WTC11 (cell line): ENCODE data around the gene BBS9. TPM values are rescaled to one million over a fixed set of nuclear protein-coding genes. Genes with fewer than 3 reads are reported as not detected.

Source experiments
- ATAC-seq: fragments of 200-7000 bp; cut with Tn5 transposase; 2 replicates; pipeline ENCODE4 v1.10.0; 2021; ENCODE audit warnings: mild to moderate bottlenecking, moderate library complexity
- CTCF ChIA-PET: fragments of 300-600 bp; sonication (Branson Sonifier 250); formaldehyde crosslinking; loops from one replicate; lab custom pipeline; 2021; ENCODE audit warnings: antibody characterized with exemption; lab: Charles Lee
- POLR2A ChIA-PET: fragments of 350-600 bp; sonication (Branson Sonifier 250); formaldehyde crosslinking; loops from one replicate; lab custom pipeline; 2021; ENCODE audit warnings: antibody characterized with exemption; lab: Charles Lee
- DNase-seq: peaks from one replicate; pipeline ENCODE4 v3.0.0; 2021; ENCODE audit warnings: low spot score
- H3K27ac Mint-ChIP-seq: 2 replicates; pipeline ENCODE4 v1.8.0; 2021; ENCODE audit warnings: mixed read lengths
- H3K27me3 Mint-ChIP-seq: 2 replicates; pipeline ENCODE4 v1.8.0; 2021; ENCODE audit warnings: low read depth, mild to moderate bottlenecking, moderate library complexity, mixed read lengths
- H3K36me3 Mint-ChIP-seq: 2 replicates; pipeline ENCODE4 v1.8.0; 2021; ENCODE audit warnings: mixed read lengths
- H3K4me1 Mint-ChIP-seq: 2 replicates; pipeline ENCODE4 v1.8.0; 2022; ENCODE audit warnings: mixed read lengths
- H3K4me3 Mint-ChIP-seq: 2 replicates; pipeline ENCODE4 v1.8.0; 2021; ENCODE audit warnings: mild to moderate bottlenecking, moderate library complexity, mixed read lengths
- H3K9me3 Mint-ChIP-seq: 2 replicates; pipeline ENCODE4 v1.8.0; 2021; ENCODE audit warnings: mixed read lengths
- ELF4 ChIP-seq: sonication (generic); formaldehyde crosslinking; IDR thresholded peaks from 2 replicates; pipeline ENCODE4 v1.8.1; 2022; ENCODE audit warnings: low read depth, mild to moderate bottlenecking, moderate library complexity, missing genetic modification reagents
- EMX1 ChIP-seq: fragments of 250-450 bp; sonication (Bioruptor Pico); IDR thresholded peaks from 2 replicates; pipeline ENCODE4 v1.8.0; 2021; ENCODE audit warnings: mild to moderate bottlenecking
- HMGXB4 ChIP-seq: sonication (generic); formaldehyde crosslinking; IDR thresholded peaks from 2 replicates; pipeline ENCODE4 v1.8.1; 2023; ENCODE audit warnings: mild to moderate bottlenecking, moderate library complexity, missing genetic modification reagents
- IRF2 ChIP-seq: sonication (generic); formaldehyde crosslinking; IDR thresholded peaks from 2 replicates; pipeline ENCODE4 v1.8.0; 2022; ENCODE audit warnings: low read depth, missing genetic modification reagents, borderline replicate concordance
- JUN ChIP-seq: sonication (generic); formaldehyde crosslinking; IDR thresholded peaks from 2 replicates; pipeline ENCODE4 v1.8.0; 2023; ENCODE audit warnings: mild to moderate bottlenecking, missing genetic modification reagents
- MYBL2 ChIP-seq: sonication (generic); formaldehyde crosslinking; IDR thresholded peaks from 2 replicates; pipeline ENCODE4 v1.8.1; 2023; ENCODE audit warnings: mild to moderate bottlenecking, moderate library complexity, missing genetic modification reagents
- NFE2L1 ChIP-seq: sonication (generic); formaldehyde crosslinking; IDR thresholded peaks from 2 replicates; pipeline ENCODE4 v1.8.1; 2023; ENCODE audit warnings: missing genetic modification reagents
- NFYB ChIP-seq: sonication (generic); formaldehyde crosslinking; conservative IDR thresholded peaks from 2 replicates; pipeline ENCODE4 v1.8.0; 2022; ENCODE audit warnings: low read depth, missing genetic modification reagents
- TEAD4 ChIP-seq: sonication (generic); formaldehyde crosslinking; IDR thresholded peaks from 2 replicates; pipeline ENCODE4 v1.8.0; 2022; ENCODE audit warnings: mild to moderate bottlenecking, missing genetic modification reagents
- ZNF317 ChIP-seq: sonication (generic); formaldehyde crosslinking; IDR thresholded peaks from 2 replicates; pipeline ENCODE4 v1.8.1; 2023; ENCODE audit warnings: low read depth, mild to moderate bottlenecking, moderate library complexity, missing genetic modification reagents, borderline replicate concordance
- ZNF532 ChIP-seq: fragments of 250-450 bp; sonication (Bioruptor Pico); IDR thresholded peaks from 2 replicates; pipeline ENCODE4 v1.9.0; 2021; ENCODE audit warnings: mild to moderate bottlenecking, borderline replicate concordance
- ZNF671 ChIP-seq: fragments of 250-450 bp; sonication (Bioruptor Pico); IDR thresholded peaks from 2 replicates; pipeline ENCODE4 v1.8.0; 2021; ENCODE audit warnings: mild to moderate bottlenecking
- total RNA-seq: library from RNA; stranded (reverse); gene quantifications from 3 replicates; pipeline ENCODE4 v1.2.3, GENCODE V29; 2021
- TF ChIP-seq, protein P1 (sequence below): sonication (generic); formaldehyde crosslinking; IDR thresholded peaks from 2 replicates; pipeline ENCODE4 v1.8.0; 2023; ENCODE audit warnings: missing genetic modification reagents, mild to moderate bottlenecking, borderline replicate concordance
- TF ChIP-seq, protein P2 (sequence below): sonication (generic); formaldehyde crosslinking; IDR thresholded peaks from 2 replicates; pipeline ENCODE4 v1.8.1; 2023; ENCODE audit warnings: mild to moderate bottlenecking, missing genetic modification reagents
- TF ChIP-seq, protein P3 (sequence below): sonication (generic); formaldehyde crosslinking; IDR thresholded peaks from 2 replicates; pipeline ENCODE4 v1.8.1; 2022; ENCODE audit warnings: mild to moderate bottlenecking, missing genetic modification reagents, moderate library complexity, borderline replicate concordance
- TF ChIP-seq, protein P4 (sequence below): sonication (generic); formaldehyde crosslinking; IDR thresholded peaks from 2 replicates; pipeline ENCODE4 v1.8.1; 2022; ENCODE audit warnings: low read depth, missing genetic modification reagents, borderline replicate concordance
- TF ChIP-seq, protein P5 (sequence below): sonication (generic); formaldehyde crosslinking; IDR thresholded peaks from 2 replicates; pipeline ENCODE4 v1.8.1; 2023; ENCODE audit warnings: mild to moderate bottlenecking, missing genetic modification reagents, moderate library complexity

BBS9 gene
- total RNA-seq, 1 experiment from 2014 or later = 56.6 TPM

DNA sequence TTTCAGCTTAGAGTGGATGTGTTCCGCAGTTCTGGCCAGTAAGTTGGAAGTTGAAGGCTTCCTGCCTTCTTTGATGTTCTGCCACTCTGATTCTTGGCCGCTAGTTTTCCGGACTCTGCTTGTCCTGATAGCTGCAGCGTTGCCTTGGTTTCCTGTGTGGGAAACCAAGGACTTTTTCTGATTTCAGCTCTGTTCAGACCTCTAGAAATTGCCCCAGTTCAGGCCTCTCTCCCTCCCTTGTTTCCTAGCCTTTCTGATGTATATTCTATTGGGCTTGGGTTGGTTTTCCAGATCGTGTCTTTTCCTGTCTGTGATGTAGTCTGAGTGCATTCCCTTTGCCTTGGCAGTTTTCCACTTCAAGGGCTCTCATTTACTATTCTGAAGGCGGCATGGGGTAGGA is 318.7 kb downstream of the BBS9 start (continued):
- TF ChIP-seq HMGXB4 (CRISPR knock-in tag) (no peak), JUN (no peak), MYBL2 (no peak), ELF4 (CRISPR knock-in tag) (no peak)
- TF ChIP-seq, protein P1, sequence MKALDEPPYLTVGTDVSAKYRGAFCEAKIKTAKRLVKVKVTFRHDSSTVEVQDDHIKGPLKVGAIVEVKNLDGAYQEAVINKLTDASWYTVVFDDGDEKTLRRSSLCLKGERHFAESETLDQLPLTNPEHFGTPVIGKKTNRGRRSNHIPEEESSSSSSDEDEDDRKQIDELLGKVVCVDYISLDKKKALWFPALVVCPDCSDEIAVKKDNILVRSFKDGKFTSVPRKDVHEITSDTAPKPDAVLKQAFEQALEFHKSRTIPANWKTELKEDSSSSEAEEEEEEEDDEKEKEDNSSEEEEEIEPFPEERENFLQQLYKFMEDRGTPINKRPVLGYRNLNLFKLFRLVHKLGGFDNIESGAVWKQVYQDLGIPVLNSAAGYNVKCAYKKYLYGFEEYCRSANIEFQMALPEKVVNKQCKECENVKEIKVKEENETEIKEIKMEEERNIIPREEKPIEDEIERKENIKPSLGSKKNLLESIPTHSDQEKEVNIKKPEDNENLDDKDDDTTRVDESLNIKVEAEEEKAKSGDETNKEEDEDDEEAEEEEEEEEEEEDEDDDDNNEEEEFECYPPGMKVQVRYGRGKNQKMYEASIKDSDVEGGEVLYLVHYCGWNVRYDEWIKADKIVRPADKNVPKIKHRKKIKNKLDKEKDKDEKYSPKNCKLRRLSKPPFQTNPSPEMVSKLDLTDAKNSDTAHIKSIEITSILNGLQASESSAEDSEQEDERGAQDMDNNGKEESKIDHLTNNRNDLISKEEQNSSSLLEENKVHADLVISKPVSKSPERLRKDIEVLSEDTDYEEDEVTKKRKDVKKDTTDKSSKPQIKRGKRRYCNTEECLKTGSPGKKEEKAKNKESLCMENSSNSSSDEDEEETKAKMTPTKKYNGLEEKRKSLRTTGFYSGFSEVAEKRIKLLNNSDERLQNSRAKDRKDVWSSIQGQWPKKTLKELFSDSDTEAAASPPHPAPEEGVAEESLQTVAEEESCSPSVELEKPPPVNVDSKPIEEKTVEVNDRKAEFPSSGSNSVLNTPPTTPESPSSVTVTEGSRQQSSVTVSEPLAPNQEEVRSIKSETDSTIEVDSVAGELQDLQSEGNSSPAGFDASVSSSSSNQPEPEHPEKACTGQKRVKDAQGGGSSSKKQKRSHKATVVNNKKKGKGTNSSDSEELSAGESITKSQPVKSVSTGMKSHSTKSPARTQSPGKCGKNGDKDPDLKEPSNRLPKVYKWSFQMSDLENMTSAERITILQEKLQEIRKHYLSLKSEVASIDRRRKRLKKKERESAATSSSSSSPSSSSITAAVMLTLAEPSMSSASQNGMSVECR (CRISPR knock-in tag) = no peak
- TF ChIP-seq, protein P2, sequence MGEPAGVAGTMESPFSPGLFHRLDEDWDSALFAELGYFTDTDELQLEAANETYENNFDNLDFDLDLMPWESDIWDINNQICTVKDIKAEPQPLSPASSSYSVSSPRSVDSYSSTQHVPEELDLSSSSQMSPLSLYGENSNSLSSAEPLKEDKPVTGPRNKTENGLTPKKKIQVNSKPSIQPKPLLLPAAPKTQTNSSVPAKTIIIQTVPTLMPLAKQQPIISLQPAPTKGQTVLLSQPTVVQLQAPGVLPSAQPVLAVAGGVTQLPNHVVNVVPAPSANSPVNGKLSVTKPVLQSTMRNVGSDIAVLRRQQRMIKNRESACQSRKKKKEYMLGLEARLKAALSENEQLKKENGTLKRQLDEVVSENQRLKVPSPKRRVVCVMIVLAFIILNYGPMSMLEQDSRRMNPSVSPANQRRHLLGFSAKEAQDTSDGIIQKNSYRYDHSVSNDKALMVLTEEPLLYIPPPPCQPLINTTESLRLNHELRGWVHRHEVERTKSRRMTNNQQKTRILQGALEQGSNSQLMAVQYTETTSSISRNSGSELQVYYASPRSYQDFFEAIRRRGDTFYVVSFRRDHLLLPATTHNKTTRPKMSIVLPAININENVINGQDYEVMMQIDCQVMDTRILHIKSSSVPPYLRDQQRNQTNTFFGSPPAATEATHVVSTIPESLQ (CRISPR knock-in tag) = no peak

DNA sequence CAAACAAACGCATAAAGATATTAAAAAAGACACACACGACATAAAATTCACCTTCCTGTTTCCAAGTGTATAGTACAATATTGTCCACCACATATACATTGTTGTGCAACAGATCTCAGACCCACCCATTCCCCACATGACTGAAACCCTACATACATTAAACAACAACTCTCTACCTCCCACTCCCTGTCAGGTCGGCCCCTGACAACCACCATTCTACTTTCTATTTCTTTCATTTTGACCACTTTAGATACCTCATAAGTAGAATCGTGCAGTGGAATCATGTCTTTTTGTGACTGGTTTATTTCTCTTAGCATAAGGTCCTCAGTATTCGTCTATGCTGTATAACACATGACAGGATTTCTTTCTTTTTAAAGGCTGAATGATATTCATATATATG is 320.5 kb downstream of the BBS9 start:
- ChIA-PET POLR2A (no interaction called here), CTCF (no interaction called here)
- no peak for DNase-seq
- Mint-ChIP-seq H3K9me3 (peaks cover 9% of the 10 kb centered on the region), H3K36me3 (0 out of 2 replicates have a peak, but pooled peaks cover 3% of the 10 kb centered on the region), H3K27me3 (no peaks in the 10 kb centered on the region), H3K27ac (no peak overlapping the region), H3K4me1 (peaks cover 15% of the 10 kb centered on the region), H3K4me3 (no peak overlapping the region)
- TF ChIP-seq ZNF317 (CRISPR knock-in tag) (no peak), TEAD4 (no peak)
- ATAC-seq = no peak

DNA sequence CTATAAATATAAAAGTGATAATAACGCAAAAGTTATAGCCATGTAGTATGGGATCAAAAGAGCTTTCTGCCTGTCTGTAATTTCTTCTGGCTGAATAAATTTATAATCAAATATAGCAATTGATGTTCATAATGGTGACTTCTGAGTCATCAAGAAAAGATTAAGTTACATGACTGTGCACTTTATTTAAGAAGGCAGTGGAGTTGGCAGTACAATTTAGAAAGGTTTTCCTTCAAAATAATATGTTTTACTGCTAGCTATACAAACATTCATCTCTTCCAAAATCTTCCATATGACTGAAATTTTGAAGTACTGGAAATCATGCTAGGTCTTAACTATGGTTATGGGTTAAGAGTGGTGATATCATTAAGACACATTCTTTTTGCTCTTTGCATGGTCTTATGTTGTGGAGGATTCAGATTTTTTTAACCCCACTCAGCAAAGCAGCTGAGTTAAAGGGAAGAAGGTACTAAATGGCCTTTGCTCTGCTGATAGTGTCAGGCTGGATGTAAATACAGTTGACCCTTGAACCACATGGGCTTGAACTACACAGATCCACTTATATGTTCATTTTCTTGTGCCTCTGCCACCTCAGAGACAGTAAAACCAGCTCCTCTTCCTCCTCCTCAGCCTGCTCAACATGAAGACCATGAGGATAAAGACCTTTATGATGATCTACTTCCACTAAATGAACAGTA is 323.6 kb downstream of the BBS9 start:
- ATAC-seq = no peak
- DNase-seq = no peak
- Mint-ChIP-seq H3K27me3 (no peaks in the 10 kb centered on the region), H3K4me3 (no peak overlapping the region), H3K4me1 (peaks cover 9% of the 10 kb centered on the region), H3K36me3 (0 out of 2 replicates have a peak, but pooled peaks cover 3% of the 10 kb centered on the region), H3K27ac (no peak overlapping the region), H3K9me3 (peaks cover 9% of the 10 kb centered on the region)
- ChIA-PET POLR2A (no interaction called here), CTCF (no interaction called here)
- TF ChIP-seq, protein P3, sequence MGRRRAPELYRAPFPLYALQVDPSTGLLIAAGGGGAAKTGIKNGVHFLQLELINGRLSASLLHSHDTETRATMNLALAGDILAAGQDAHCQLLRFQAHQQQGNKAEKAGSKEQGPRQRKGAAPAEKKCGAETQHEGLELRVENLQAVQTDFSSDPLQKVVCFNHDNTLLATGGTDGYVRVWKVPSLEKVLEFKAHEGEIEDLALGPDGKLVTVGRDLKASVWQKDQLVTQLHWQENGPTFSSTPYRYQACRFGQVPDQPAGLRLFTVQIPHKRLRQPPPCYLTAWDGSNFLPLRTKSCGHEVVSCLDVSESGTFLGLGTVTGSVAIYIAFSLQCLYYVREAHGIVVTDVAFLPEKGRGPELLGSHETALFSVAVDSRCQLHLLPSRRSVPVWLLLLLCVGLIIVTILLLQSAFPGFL (CRISPR knock-in tag) = no peak
- no peak for TF ChIP-seq NFE2L1 (CRISPR knock-in tag)
- TF ChIP-seq ZNF671 = no peak
- TF ChIP-seq NFYB (CRISPR knock-in tag) = no peak
- TF ChIP-seq, protein P4, sequence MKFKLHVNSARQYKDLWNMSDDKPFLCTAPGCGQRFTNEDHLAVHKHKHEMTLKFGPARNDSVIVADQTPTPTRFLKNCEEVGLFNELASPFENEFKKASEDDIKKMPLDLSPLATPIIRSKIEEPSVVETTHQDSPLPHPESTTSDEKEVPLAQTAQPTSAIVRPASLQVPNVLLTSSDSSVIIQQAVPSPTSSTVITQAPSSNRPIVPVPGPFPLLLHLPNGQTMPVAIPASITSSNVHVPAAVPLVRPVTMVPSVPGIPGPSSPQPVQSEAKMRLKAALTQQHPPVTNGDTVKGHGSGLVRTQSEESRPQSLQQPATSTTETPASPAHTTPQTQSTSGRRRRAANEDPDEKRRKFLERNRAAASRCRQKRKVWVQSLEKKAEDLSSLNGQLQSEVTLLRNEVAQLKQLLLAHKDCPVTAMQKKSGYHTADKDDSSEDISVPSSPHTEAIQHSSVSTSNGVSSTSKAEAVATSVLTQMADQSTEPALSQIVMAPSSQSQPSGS (CRISPR knock-in tag) = no peak
- TF ChIP-seq EMX1 (CRISPR knock-in tag) = no peak
- TF ChIP-seq ZNF532 = no peak
- no peak for TF ChIP-seq IRF2 (CRISPR knock-in tag)
- TF ChIP-seq, protein P5, sequence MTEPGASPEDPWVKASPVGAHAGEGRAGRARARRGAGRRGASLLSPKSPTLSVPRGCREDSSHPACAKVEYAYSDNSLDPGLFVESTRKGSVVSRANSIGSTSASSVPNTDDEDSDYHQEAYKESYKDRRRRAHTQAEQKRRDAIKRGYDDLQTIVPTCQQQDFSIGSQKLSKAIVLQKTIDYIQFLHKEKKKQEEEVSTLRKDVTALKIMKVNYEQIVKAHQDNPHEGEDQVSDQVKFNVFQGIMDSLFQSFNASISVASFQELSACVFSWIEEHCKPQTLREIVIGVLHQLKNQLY (CRISPR knock-in tag) = no peak
